ENCODE measurements around the gene C10orf71. TPM values are rescaled to one million over a fixed set of nuclear protein-coding genes. Genes with fewer than 3 reads are reported as not detected.
A peak's percentile ranks its signal among the peaks of the same experiment; 100 is the strongest.

C10orf71 gene
- total and polyA plus RNA-seq, 2 of the 8 experiments (the other 6 are each of a cell fraction or from before 2014, with no cell fraction given), result not detected

GRCh38 chr10:49282879-49283341 lies 16.1 kb upstream of the C10orf71 start:
- H3K4me1 ChIP-seq (replicated peaks in 1 of 4; ENCODE audit: control insufficient read depth in 3 of 4, insufficient read depth in 4 of 4, low read length in 3 of 4), result no peaks in the 10 kb centered on the region; a peak in 1 of 7 replicates
- WGBS, 2 experiments (ENCODE audit: extremely low coverage in 1 of 2, insufficient coverage in 1 of 2, insufficient read length in 1 of 2, insufficient replicate concordance in 2 of 2, low coverage in 1 of 2, low lambda C conversion rate in 2 of 2, missing lambda C conversion rate in 1 of 2), result 90% methylated on average over 12 of the region's 12 CpGs; no CpG with 5 or more reads in 1 of the 2 experiments
- DNase-seq (ENCODE audit: low read depth in 1 of 2, low spot score in 2 of 2) (no peak), FAIRE-seq (no peak)
- no peak overlapping the region for H3K18ac ChIP-seq (ENCODE audit: extremely low read depth, low read length)
- no peaks in the 10 kb centered on the region for H4K20me1 ChIP-seq (replicated peaks in 1 of 2; ENCODE audit: control insufficient read depth in 1 of 2, insufficient read depth in 2 of 2, low read length in 2 of 2)
- H3K4me2 ChIP-seq (ENCODE audit: insufficient read depth in 1 of 2, low read depth in 2 of 2, low read length in 2 of 2), result no peak overlapping the region
- no peak overlapping the region for H2BK20ac ChIP-seq (ENCODE audit: low read length)
- no peak overlapping the region for H4K5ac ChIP-seq (ENCODE audit: insufficient read length, low read depth, low read length)
- no peak overlapping the region for H3K27ac ChIP-seq (ENCODE audit: low read depth, low read length)
- no peaks in the 10 kb centered on the region; the same call in 1 of the 2 replicates for H3K23me2 ChIP-seq (ENCODE audit: low read depth, low read length)
- TF ChIP-seq KDM1A (IDR thresholded peaks at IDR 0.05; ENCODE audit: borderline replicate concordance, low read length) (no peak), TEAD4 (IDR thresholded peaks at IDR 0.05; ENCODE audit: low read depth, low read length) (no peak), NANOG (IDR thresholded peaks at IDR 0.05; ENCODE audit: insufficient read depth, low read depth, low read length, poor library complexity, severe bottlenecking) (no peak)
- no peaks in the 10 kb centered on the region for H3K27me3 ChIP-seq (replicated peaks in 1 of 4; ENCODE audit: control insufficient read depth in 3 of 4, extremely low read depth in 1 of 4, insufficient read depth in 3 of 4, low read length in 3 of 4)
- H3K36me3 ChIP-seq (ENCODE audit: control insufficient read depth in 2 of 4, insufficient read depth in 4 of 4, low read length in 3 of 4), result no peaks in the 10 kb centered on the region
- H4K91ac ChIP-seq (replicated peaks; ENCODE audit: insufficient read length, low read length), result no peak overlapping the region
- no peak overlapping the region for H3K56ac ChIP-seq (replicated peaks; ENCODE audit: insufficient read length, low read depth, low read length)
- no peak overlapping the region for H2AK5ac ChIP-seq (ENCODE audit: low read depth, low read length)
- no peak overlapping the region for H2BK5ac ChIP-seq (ENCODE audit: low read depth, low read length)
- CTCF ChIA-PET (ENCODE audit: partially characterized antibody), result interaction anchor here (1.1 to 3.1 kb wide), 22 partner anchors 8 to 238 kb away, joined by 3 to 19 read pairs (median 5); partner anchors contain the start of gene C10orf71
- H2AFZ ChIP-seq (ENCODE audit: low read length), result no peak overlapping the region
- POLR2A ChIA-PET (ENCODE audit: partially characterized antibody), result no interaction called here
- H3K14ac ChIP-seq (ENCODE audit: insufficient read length), result no peak overlapping the region
- no peak overlapping the region for H2BK120ac ChIP-seq (replicated peaks; ENCODE audit: low read depth, low read length)
- no peaks in the 10 kb centered on the region for H3K79me2 ChIP-seq (ENCODE audit: control insufficient read depth in 1 of 2, insufficient read depth in 2 of 2, low read length in 2 of 2)
- H3K4ac ChIP-seq (replicated peaks; ENCODE audit: insufficient read length, low read depth, low read length), result no peak overlapping the region
- no peak overlapping the region for H2BK12ac ChIP-seq (ENCODE audit: low read depth, low read length)
- no peak overlapping the region for H3K4me3 ChIP-seq (ENCODE audit: extremely low read depth in 1 of 4, insufficient read depth in 2 of 4, low read depth in 3 of 4, low read length in 4 of 4)
- H3K23ac ChIP-seq (ENCODE audit: insufficient read length), result no peak overlapping the region
- H3K79me1 ChIP-seq (ENCODE audit: low read depth, low read length), result no peaks in the 10 kb centered on the region; the same call in 1 of the 2 replicates
- no peak overlapping the region for H2BK15ac ChIP-seq (ENCODE audit: low read length)
- H3K9ac ChIP-seq (replicated peaks in 1 of 4; ENCODE audit: extremely low read depth in 1 of 4, low read depth in 3 of 4, low read length in 3 of 4), result no peak overlapping the region
- peak overlapping the region; percentile 14; the same call in 1 of the 2 replicates for H4K8ac ChIP-seq (ENCODE audit: extremely low read depth, insufficient read depth, low read length)
- H3K9me3 ChIP-seq (ENCODE audit: insufficient read depth in 2 of 2, low read depth in 1 of 2, low read length in 1 of 2), result no peaks in the 10 kb centered on the region
